Hematopoietic multipotent progenitor cell treated with erythropoietin and hydrocortisone succinate and interleukin-3 and kit ligand, for 4 days (in vitro differentiated cells): ENCODE results near the gene PTPRN2.
"Not testable (repeated sequence)": the region's sequence is repeated elsewhere in the genome, so short reads cannot be mapped to it uniquely, and the experiment has no call there.

Experiments
- DNase-seq: peaks from one replicate; pipeline ENCODE4 v3.0.0-alpha.2; 2015

PTPRN2 gene

GRCh38 chr7:157727964-157728615, 859.5 kb downstream of the PTPRN2 start:
- DNase-seq: no peak

GRCh38 chr7:157726764-157727163, 860.9 kb downstream of the PTPRN2 start:
- DNase-seq: no peak

- not testable (repeated sequence) for DNase-seq
Observed at GRCh38 chr7:157725312-157725711, 862.3 kb downstream of the PTPRN2 start.

- no peak for DNase-seq
Observed at GRCh38 chr7:157723205-157723604, 864.4 kb downstream of the PTPRN2 start.

GRCh38 chr7:157722137-157723060, 865.2 kb downstream of the PTPRN2 start:
- no peak for DNase-seq

- no peak for DNase-seq
Observed at GRCh38 chr7:157721468-157722136, 866.0 kb downstream of the PTPRN2 start.

- no peak for DNase-seq
Observed at GRCh38 chr7:157719705-157720655, 867.6 kb downstream of the PTPRN2 start.

GRCh38 chr7:157719008-157719682, 868.5 kb downstream of the PTPRN2 start:
- no peak for DNase-seq

GRCh38 chr7:157718303-157719007, 869.2 kb downstream of the PTPRN2 start:
- no peak for DNase-seq

- no peak for DNase-seq
Observed at GRCh38 chr7:157717211-157718174, 870.1 kb downstream of the PTPRN2 start.

GRCh38 chr7:157715938-157716280, 871.7 kb downstream of the PTPRN2 start:
- no peak for DNase-seq

GRCh38 chr7:157715071-157715937, 872.3 kb downstream of the PTPRN2 start:
- no peak for DNase-seq

GRCh38 chr7:157714166-157715070, 873.2 kb downstream of the PTPRN2 start:
- DNase-seq: no peak

- DNase-seq: no peak
Observed at GRCh38 chr7:157713591-157713990, 874.0 kb downstream of the PTPRN2 start.

GRCh38 chr7:157712666-157713235, 874.9 kb downstream of the PTPRN2 start:
- no peak for DNase-seq

GRCh38 chr7:157711353-157711888, 876.2 kb downstream of the PTPRN2 start:
- no peak for DNase-seq

- no peak for DNase-seq
Observed at GRCh38 chr7:157710396-157710795, 877.2 kb downstream of the PTPRN2 start.
